Body of pancreas (tissue), 4 donors: ENCODE measurements around the gene QKI.

ENCODE experiments used
- POLR2A ChIP-seq, 3 donors: fragments of 450-650 bp; IDR thresholded peaks; one replicate each; pipeline ENCODE4 v1.6.1; 2016; ENCODE audit warnings: antibody characterized with exemption in 3 of 3, mild to moderate bottlenecking in 2 of 3
- TF ChIP-seq, protein P1 (sequence below), 7 experiments: fragments of 450-650 bp in 4 of 7; fragments of 200-600 bp in 3 of 7; sonication (generic) in 3 of 7; IDR thresholded peaks; one replicate each; pipeline ENCODE4 v1.5.1; 2016 to 2019; ENCODE audit warnings: antibody characterized with exemption in 7 of 7

DNA sequence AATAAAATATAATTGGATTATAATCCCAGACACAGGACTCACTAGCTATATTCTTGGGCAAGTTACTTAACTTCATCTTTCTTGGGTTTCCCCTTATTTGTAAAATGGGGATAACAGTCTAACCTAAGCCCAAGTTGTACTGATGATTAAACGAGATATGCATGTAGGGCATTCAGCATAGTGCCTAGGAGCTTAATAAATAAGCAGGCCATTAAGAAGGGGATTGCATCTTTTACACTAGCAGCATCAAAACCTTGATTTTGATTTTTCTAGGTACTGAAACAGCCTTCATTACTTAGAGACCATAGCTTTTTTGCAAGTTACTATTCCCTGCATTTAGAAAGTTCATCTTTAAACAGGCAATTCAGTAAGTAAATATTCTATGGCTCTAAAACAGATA is 2.2 kb upstream of the QKI start:
- TF ChIP-seq, protein P1, sequence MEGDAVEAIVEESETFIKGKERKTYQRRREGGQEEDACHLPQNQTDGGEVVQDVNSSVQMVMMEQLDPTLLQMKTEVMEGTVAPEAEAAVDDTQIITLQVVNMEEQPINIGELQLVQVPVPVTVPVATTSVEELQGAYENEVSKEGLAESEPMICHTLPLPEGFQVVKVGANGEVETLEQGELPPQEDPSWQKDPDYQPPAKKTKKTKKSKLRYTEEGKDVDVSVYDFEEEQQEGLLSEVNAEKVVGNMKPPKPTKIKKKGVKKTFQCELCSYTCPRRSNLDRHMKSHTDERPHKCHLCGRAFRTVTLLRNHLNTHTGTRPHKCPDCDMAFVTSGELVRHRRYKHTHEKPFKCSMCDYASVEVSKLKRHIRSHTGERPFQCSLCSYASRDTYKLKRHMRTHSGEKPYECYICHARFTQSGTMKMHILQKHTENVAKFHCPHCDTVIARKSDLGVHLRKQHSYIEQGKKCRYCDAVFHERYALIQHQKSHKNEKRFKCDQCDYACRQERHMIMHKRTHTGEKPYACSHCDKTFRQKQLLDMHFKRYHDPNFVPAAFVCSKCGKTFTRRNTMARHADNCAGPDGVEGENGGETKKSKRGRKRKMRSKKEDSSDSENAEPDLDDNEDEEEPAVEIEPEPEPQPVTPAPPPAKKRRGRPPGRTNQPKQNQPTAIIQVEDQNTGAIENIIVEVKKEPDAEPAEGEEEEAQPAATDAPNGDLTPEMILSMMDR (IDR thresholded peaks at IDR 0.05), result no peak
- TF ChIP-seq POLR2A (IDR thresholded peaks at IDR 0.05), result no peak
